ENCODE results near the gene SCAMP4. TPM values are rescaled to one million over a fixed set of nuclear protein-coding genes. Genes with fewer than 3 reads are reported as not detected.

Gene SCAMP4
- total RNA-seq, 1 donor from 2014 or later = 75.8 TPM

GRCh38 chr19:1860821-1861598, 44.2 kb upstream of the SCAMP4 start:
- Mint-ChIP-seq H3K4me3 (ENCODE audit: unreplicated experiment) (peak overlapping the region; percentile 90), H3K27me3 (ENCODE audit: unreplicated experiment) (no peaks in the 10 kb centered on the region), H3K9me3 (ENCODE audit: unreplicated experiment) (no peaks in the 10 kb centered on the region), H3K36me3 (ENCODE audit: unreplicated experiment) (no peaks in the 10 kb centered on the region), H3K4me1 (ENCODE audit: unreplicated experiment) (peaks cover 52% of the 10 kb centered on the region), H3K27ac (ENCODE audit: unreplicated experiment) (peak overlapping the region; percentile 86)
- TF ChIP-seq CTCF (IDR thresholded peaks at IDR 0.05) = no peak
- no peak for DNase-seq (ENCODE audit: extremely low spot score, unreplicated experiment)

- Mint-ChIP-seq H3K27ac (ENCODE audit: unreplicated experiment) (peak overlapping the region; percentile 86), H3K27me3 (ENCODE audit: unreplicated experiment) (no peaks in the 10 kb centered on the region), H3K4me1 (ENCODE audit: unreplicated experiment) (peaks cover 46% of the 10 kb centered on the region), H3K9me3 (ENCODE audit: unreplicated experiment) (no peaks in the 10 kb centered on the region), H3K36me3 (ENCODE audit: unreplicated experiment) (no peaks in the 10 kb centered on the region), H3K4me3 (ENCODE audit: unreplicated experiment) (peak overlapping the region; percentile 90)
- DNase-seq (ENCODE audit: extremely low spot score, unreplicated experiment) = no peak
- no peak for TF ChIP-seq CTCF (IDR thresholded peaks at IDR 0.05)
Measured at GRCh38 chr19:1861599-1862031, 43.6 kb upstream of the SCAMP4 start.

- Mint-ChIP-seq H3K4me1 (ENCODE audit: unreplicated experiment) (peaks cover 48% of the 10 kb centered on the region), H3K27ac (ENCODE audit: unreplicated experiment) (peak overlapping the region; percentile 86), H3K9me3 (ENCODE audit: unreplicated experiment) (no peaks in the 10 kb centered on the region), H3K36me3 (ENCODE audit: unreplicated experiment) (no peaks in the 10 kb centered on the region), H3K4me3 (ENCODE audit: unreplicated experiment) (peak overlapping the region; percentile 90), H3K27me3 (ENCODE audit: unreplicated experiment) (no peaks in the 10 kb centered on the region)
- no peak for TF ChIP-seq CTCF (IDR thresholded peaks at IDR 0.05)
- no peak for DNase-seq (ENCODE audit: extremely low spot score, unreplicated experiment)
Measured at GRCh38 chr19:1862068-1862423, 43.2 kb upstream of the SCAMP4 start.

GRCh38 chr19:1862424-1863327, 42.5 kb upstream of the SCAMP4 start:
- Mint-ChIP-seq H3K27ac (ENCODE audit: unreplicated experiment) (peak overlapping the region; percentile 86), H3K4me3 (ENCODE audit: unreplicated experiment) (peak overlapping the region; percentile 90), H3K4me1 (ENCODE audit: unreplicated experiment) (peaks cover 44% of the 10 kb centered on the region), H3K9me3 (ENCODE audit: unreplicated experiment) (no peaks in the 10 kb centered on the region), H3K36me3 (ENCODE audit: unreplicated experiment) (no peaks in the 10 kb centered on the region), H3K27me3 (ENCODE audit: unreplicated experiment) (no peaks in the 10 kb centered on the region)
- no peak for TF ChIP-seq CTCF (IDR thresholded peaks at IDR 0.05)
- no peak for DNase-seq (ENCODE audit: extremely low spot score, unreplicated experiment)

GRCh38 chr19:1863328-1863637, 41.9 kb upstream of the SCAMP4 start, which contains the start of gene KLF16:
Gene KLF16 (minus strand): TSS chr19:1863579. CDS start chr19:1863497, 82 bp downstream.
- DNase-seq (ENCODE audit: extremely low spot score, unreplicated experiment) = no peak
- Mint-ChIP-seq H3K27ac (ENCODE audit: unreplicated experiment) (peak within 1 kb of the TSS; percentile 86), H3K9me3 (ENCODE audit: unreplicated experiment) (no peaks in the 10 kb centered on the region), H3K4me1 (ENCODE audit: unreplicated experiment) (peaks cover 38% of the 10 kb centered on the region), H3K36me3 (ENCODE audit: unreplicated experiment) (no peaks in the 10 kb centered on the region), H3K4me3 (ENCODE audit: unreplicated experiment) (peak within 1 kb of the TSS; percentile 90), H3K27me3 (ENCODE audit: unreplicated experiment) (no peaks in the 10 kb centered on the region)
- no peak for TF ChIP-seq CTCF (IDR thresholded peaks at IDR 0.05)

Measured in osteocyte (in vitro differentiated cells).